HEK293 (cell line): ENCODE measurements around the gene CCSER1.

Source experiments
- ZBTB20 ChIP-seq: fragments of 450-650 bp; formaldehyde crosslinking; IDR thresholded peaks from 2 replicates; pipeline ENCODE4 v1.5.1; 2016; ENCODE audit warnings: missing biosample characterization, missing genetic modification characterization
- ZEB2 ChIP-seq: fragments of 450-650 bp; formaldehyde crosslinking; IDR thresholded peaks from 2 replicates; pipeline ENCODE4 v1.5.1; 2016; ENCODE audit warnings: missing biosample characterization, missing genetic modification characterization
- ZFP37 ChIP-seq: fragments of 450-650 bp; formaldehyde crosslinking; IDR thresholded peaks from 2 replicates; pipeline ENCODE4 v1.5.1; 2016; ENCODE audit warnings: missing biosample characterization, missing genetic modification characterization
- ZNF610 ChIP-seq: fragments of 450-650 bp; formaldehyde crosslinking; IDR thresholded peaks from 2 replicates; pipeline ENCODE4 v1.5.1; 2016; ENCODE audit warnings: missing biosample characterization, missing genetic modification characterization, borderline replicate concordance
- ZNF621 ChIP-seq: fragments of 450-650 bp; formaldehyde crosslinking; IDR thresholded peaks from 2 replicates; pipeline ENCODE4 v1.5.1; 2017; ENCODE audit warnings: missing biosample characterization, missing genetic modification characterization
- TF ChIP-seq, protein P1 (sequence below): fragments of 450-650 bp; formaldehyde crosslinking; IDR thresholded peaks from 2 replicates; pipeline ENCODE4 v1.5.1; 2016; ENCODE audit warnings: missing biosample characterization, missing genetic modification characterization
- TF ChIP-seq, protein P2 (sequence below): fragments of 450-650 bp; formaldehyde crosslinking; IDR thresholded peaks from 2 replicates; pipeline ENCODE4 v1.5.1; 2016; ENCODE audit warnings: missing biosample characterization, missing genetic modification characterization
- TF ChIP-seq, protein P3 (sequence below): fragments of 450-650 bp; formaldehyde crosslinking; IDR thresholded peaks from 2 replicates; pipeline ENCODE4 v1.5.1; 2016; ENCODE audit warnings: missing biosample characterization, missing genetic modification characterization
- TF ChIP-seq, protein P4 (sequence below): fragments of 450-650 bp; formaldehyde crosslinking; optimal IDR thresholded peaks from 2 replicates; pipeline ENCODE3; 2016; ENCODE audit warnings: missing biosample characterization, mild to moderate bottlenecking, missing genetic modification characterization
- TF ChIP-seq, protein P5 (sequence below): fragments of 450-650 bp; formaldehyde crosslinking; IDR thresholded peaks from 2 replicates; pipeline ENCODE4 v1.5.1; 2017; ENCODE audit warnings: missing biosample characterization, missing genetic modification characterization
- TF ChIP-seq, protein P6 (sequence below): fragments of 450-650 bp; formaldehyde crosslinking; IDR thresholded peaks from 2 replicates; pipeline ENCODE4 v1.5.1; 2016; ENCODE audit warnings: missing biosample characterization, missing genetic modification characterization, borderline replicate concordance
- TF ChIP-seq, protein P7 (sequence below): fragments of 450-650 bp; formaldehyde crosslinking; IDR thresholded peaks from 2 replicates; pipeline ENCODE4 v1.5.1; 2016; ENCODE audit warnings: missing biosample characterization, missing genetic modification characterization, borderline replicate concordance

Gene CCSER1

DNA sequence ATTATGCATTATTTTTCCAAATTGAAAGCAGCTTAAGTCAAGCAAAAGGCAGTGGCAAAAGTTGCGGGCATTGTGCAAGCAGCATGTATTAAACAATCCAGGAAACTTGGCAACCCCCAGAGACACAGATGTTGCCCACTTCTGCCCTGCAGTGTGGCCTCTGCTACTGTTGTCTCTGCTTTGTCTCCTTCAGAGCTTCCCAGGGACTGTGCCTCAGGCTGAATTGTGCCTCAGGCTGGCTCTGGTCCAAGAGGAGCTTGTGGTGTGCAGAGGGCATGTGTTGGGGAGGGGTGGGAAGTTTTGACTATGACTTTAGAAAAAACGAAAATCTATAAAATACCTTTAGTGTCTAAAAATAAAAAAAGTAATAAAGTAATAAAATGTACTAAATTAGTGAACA is 201.4 kb downstream of the CCSER1 start (continued):
- TF ChIP-seq, protein P1, sequence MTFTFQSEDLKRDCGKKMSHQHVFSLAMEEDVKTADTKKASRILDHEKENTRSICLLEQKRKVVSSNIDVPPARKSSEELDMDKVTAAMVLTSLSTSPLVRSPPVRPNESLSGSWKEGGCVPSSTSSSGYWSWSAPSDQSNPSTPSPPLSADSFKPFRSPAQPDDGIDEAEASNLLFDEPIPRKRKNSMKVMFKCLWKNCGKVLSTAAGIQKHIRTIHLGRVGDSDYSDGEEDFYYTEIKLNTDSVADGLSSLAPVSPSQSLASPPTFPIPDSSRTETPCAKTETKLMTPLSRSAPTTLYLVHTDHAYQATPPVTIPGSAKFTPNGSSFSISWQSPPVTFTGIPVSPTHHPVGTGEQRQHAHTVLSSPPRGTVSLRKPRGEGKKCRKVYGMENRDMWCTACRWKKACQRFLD (tag by site-specific recombination) = no peak
- no peak for TF ChIP-seq ZEB2 (tag by site-specific recombination)
- TF ChIP-seq, protein P2, sequence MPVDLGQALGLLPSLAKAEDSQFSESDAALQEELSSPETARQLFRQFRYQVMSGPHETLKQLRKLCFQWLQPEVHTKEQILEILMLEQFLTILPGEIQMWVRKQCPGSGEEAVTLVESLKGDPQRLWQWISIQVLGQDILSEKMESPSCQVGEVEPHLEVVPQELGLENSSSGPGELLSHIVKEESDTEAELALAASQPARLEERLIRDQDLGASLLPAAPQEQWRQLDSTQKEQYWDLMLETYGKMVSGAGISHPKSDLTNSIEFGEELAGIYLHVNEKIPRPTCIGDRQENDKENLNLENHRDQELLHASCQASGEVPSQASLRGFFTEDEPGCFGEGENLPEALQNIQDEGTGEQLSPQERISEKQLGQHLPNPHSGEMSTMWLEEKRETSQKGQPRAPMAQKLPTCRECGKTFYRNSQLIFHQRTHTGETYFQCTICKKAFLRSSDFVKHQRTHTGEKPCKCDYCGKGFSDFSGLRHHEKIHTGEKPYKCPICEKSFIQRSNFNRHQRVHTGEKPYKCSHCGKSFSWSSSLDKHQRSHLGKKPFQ (tag by site-specific recombination) = no peak
- no peak for TF ChIP-seq ZFP37 (tag by site-specific recombination)
- TF ChIP-seq, protein P3, sequence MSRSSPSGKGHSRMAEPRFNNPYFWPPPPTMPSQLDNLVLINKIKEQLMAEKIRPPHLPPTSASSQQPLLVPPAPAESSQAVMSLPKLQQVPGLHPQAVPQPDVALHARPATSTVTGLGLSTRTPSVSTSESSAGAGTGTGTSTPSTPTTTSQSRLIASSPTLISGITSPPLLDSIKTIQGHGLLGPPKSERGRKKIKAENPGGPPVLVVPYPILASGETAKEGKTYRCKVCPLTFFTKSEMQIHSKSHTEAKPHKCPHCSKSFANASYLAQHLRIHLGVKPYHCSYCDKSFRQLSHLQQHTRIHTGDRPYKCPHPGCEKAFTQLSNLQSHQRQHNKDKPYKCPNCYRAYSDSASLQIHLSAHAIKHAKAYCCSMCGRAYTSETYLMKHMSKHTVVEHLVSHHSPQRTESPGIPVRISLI (tag by site-specific recombination) = no peak
- TF ChIP-seq, protein P4, sequence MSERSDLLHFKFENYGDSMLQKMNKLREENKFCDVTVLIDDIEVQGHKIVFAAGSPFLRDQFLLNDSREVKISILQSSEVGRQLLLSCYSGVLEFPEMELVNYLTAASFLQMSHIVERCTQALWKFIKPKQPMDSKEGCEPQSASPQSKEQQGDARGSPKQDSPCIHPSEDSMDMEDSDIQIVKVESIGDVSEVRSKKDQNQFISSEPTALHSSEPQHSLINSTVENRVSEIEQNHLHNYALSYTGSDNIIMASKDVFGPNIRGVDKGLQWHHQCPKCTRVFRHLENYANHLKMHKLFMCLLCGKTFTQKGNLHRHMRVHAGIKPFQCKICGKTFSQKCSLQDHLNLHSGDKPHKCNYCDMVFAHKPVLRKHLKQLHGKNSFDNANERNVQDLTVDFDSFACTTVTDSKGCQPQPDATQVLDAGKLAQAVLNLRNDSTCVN (tag by site-specific recombination) = no peak
- no peak for TF ChIP-seq ZNF621 (tag by site-specific recombination)
- TF ChIP-seq, protein P5, sequence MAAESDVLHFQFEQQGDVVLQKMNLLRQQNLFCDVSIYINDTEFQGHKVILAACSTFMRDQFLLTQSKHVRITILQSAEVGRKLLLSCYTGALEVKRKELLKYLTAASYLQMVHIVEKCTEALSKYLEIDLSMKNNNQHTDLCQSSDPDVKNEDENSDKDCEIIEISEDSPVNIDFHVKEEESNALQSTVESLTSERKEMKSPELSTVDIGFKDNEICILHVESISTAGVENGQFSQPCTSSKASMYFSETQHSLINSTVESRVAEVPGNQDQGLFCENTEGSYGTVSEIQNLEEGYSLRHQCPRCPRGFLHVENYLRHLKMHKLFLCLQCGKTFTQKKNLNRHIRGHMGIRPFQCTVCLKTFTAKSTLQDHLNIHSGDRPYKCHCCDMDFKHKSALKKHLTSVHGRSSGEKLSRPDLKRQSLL (tag by site-specific recombination) = no peak
- TF ChIP-seq, protein P6, sequence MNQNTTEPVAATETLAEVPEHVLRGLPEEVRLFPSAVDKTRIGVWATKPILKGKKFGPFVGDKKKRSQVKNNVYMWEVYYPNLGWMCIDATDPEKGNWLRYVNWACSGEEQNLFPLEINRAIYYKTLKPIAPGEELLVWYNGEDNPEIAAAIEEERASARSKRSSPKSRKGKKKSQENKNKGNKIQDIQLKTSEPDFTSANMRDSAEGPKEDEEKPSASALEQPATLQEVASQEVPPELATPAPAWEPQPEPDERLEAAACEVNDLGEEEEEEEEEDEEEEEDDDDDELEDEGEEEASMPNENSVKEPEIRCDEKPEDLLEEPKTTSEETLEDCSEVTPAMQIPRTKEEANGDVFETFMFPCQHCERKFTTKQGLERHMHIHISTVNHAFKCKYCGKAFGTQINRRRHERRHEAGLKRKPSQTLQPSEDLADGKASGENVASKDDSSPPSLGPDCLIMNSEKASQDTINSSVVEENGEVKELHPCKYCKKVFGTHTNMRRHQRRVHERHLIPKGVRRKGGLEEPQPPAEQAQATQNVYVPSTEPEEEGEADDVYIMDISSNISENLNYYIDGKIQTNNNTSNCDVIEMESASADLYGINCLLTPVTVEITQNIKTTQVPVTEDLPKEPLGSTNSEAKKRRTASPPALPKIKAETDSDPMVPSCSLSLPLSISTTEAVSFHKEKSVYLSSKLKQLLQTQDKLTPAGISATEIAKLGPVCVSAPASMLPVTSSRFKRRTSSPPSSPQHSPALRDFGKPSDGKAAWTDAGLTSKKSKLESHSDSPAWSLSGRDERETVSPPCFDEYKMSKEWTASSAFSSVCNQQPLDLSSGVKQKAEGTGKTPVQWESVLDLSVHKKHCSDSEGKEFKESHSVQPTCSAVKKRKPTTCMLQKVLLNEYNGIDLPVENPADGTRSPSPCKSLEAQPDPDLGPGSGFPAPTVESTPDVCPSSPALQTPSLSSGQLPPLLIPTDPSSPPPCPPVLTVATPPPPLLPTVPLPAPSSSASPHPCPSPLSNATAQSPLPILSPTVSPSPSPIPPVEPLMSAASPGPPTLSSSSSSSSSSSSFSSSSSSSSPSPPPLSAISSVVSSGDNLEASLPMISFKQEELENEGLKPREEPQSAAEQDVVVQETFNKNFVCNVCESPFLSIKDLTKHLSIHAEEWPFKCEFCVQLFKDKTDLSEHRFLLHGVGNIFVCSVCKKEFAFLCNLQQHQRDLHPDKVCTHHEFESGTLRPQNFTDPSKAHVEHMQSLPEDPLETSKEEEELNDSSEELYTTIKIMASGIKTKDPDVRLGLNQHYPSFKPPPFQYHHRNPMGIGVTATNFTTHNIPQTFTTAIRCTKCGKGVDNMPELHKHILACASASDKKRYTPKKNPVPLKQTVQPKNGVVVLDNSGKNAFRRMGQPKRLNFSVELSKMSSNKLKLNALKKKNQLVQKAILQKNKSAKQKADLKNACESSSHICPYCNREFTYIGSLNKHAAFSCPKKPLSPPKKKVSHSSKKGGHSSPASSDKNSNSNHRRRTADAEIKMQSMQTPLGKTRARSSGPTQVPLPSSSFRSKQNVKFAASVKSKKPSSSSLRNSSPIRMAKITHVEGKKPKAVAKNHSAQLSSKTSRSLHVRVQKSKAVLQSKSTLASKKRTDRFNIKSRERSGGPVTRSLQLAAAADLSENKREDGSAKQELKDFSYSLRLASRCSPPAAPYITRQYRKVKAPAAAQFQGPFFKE (tag by site-specific recombination) = no peak
- TF ChIP-seq ZBTB20 = no peak
- TF ChIP-seq, protein P7, sequence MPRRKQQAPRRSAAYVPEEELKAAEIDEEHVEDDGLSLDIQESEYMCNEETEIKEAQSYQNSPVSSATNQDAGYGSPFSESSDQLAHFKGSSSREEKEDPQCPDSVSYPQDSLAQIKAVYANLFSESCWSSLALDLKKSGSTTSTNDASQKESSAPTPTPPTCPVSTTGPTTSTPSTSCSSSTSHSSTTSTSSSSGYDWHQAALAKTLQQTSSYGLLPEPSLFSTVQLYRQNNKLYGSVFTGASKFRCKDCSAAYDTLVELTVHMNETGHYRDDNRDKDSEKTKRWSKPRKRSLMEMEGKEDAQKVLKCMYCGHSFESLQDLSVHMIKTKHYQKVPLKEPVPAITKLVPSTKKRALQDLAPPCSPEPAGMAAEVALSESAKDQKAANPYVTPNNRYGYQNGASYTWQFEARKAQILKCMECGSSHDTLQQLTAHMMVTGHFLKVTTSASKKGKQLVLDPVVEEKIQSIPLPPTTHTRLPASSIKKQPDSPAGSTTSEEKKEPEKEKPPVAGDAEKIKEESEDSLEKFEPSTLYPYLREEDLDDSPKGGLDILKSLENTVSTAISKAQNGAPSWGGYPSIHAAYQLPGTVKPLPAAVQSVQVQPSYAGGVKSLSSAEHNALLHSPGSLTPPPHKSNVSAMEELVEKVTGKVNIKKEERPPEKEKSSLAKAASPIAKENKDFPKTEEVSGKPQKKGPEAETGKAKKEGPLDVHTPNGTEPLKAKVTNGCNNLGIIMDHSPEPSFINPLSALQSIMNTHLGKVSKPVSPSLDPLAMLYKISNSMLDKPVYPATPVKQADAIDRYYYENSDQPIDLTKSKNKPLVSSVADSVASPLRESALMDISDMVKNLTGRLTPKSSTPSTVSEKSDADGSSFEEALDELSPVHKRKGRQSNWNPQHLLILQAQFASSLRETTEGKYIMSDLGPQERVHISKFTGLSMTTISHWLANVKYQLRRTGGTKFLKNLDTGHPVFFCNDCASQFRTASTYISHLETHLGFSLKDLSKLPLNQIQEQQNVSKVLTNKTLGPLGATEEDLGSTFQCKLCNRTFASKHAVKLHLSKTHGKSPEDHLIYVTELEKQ (tag by site-specific recombination) = no peak
- TF ChIP-seq ZNF610 (tag by site-specific recombination) = no peak
- TF ChIP-seq, all 188 proteins: peak for 5
